ENCODE data around the gene DDB1. TPM values are rescaled to one million over a fixed set of nuclear protein-coding genes. Genes with fewer than 3 reads are reported as not detected.

DDB1 gene
- total and polyA plus RNA-seq, 9 of the 15 experiments (the other 6 are each of a cell fraction or from before 2014, with no cell fraction given), result 172 to 361 (median 266) TPM

DNA sequence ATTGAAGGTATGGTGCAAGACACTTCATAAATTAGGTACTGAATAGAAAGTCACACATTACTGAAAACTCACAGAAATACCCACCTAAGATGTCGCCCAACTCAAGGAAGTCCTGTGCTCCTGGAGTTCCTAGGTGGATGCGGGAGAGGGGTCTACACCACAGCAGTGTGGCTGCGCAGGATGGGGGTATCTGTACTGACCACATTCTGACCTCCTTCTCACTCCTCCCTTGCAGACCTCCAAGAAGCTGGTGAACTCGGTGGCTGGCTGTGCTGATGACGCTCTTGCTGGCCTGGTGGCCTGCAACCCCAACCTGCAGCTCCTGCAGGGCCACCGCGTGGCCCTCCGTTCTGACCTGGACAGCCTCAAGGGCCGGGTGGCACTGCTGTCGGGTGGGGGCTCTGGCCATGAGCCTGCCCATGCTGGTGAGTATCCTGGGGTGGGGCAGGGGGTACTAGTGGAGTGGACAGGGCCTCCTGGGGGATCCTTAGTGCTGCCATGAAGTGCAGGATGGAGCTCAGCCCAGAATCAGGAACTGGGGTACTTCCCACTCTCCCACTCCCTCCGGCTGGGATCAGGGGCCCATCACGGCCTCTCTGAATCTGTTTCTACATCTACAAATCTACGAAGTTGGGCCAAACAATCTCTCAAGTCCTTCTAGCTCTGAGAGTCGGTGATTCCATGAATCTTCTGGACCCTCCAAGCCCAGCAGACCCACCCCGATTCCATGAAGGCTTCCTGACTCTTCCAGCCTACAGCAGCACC is 5.0 kb upstream of the DDB1 start (continued):
- TF ChIP-seq, protein P1, sequence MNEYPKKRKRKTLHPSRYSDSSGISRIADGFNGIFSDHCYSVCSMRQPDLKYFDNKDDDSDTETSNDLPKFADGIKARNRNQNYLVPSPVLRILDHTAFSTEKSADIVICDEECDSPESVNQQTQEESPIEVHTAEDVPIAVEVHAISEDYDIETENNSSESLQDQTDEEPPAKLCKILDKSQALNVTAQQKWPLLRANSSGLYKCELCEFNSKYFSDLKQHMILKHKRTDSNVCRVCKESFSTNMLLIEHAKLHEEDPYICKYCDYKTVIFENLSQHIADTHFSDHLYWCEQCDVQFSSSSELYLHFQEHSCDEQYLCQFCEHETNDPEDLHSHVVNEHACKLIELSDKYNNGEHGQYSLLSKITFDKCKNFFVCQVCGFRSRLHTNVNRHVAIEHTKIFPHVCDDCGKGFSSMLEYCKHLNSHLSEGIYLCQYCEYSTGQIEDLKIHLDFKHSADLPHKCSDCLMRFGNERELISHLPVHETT (CRISPR knock-in tag; conservative IDR thresholded peaks at IDR 0.05 in 1 of 2, IDR thresholded peaks at IDR 0.05 in 1 of 2), result no peak
- TF ChIP-seq PRPF4 (IDR thresholded peaks at IDR 0.05; ENCODE audit: insufficient read depth, low read depth, low read length, poor library complexity, severe bottlenecking), result no peak
- no peak for TF ChIP-seq MECOM (CRISPR knock-in tag; IDR thresholded peaks at IDR 0.05)
- no peak for TF ChIP-seq MCM3 (IDR thresholded peaks at IDR 0.05)
- no peak for TF ChIP-seq XRCC4 (IDR thresholded peaks at IDR 0.05; ENCODE audit: extremely low read depth, insufficient read depth, insufficient read length)
- TF ChIP-seq NCOR1 (IDR thresholded peaks at IDR 0.05), result no peak
- no peak for TF ChIP-seq HNRNPK (IDR thresholded peaks at IDR 0.05; ENCODE audit: low read depth, low read length, poor library complexity, severe bottlenecking)
